HG02840 (cell line): Measurements from ENCODE around the gene TM6SF1.
"Not testable (repeated sequence)": the region's sequence is repeated elsewhere in the genome, so short reads cannot be mapped to it uniquely, and the experiment has no call there.

Experiments
- ATAC-seq: cut with Tn5 transposase; IDR thresholded peaks from one replicate; pipeline ENCODE4 v1.9.1; 2021; ENCODE audit warnings: mild to moderate bottlenecking, moderate library complexity, moderate number of reproducible peaks; ENCODE audit not compliant: unreplicated experiment, low FRiP score

TM6SF1 gene

DNA sequence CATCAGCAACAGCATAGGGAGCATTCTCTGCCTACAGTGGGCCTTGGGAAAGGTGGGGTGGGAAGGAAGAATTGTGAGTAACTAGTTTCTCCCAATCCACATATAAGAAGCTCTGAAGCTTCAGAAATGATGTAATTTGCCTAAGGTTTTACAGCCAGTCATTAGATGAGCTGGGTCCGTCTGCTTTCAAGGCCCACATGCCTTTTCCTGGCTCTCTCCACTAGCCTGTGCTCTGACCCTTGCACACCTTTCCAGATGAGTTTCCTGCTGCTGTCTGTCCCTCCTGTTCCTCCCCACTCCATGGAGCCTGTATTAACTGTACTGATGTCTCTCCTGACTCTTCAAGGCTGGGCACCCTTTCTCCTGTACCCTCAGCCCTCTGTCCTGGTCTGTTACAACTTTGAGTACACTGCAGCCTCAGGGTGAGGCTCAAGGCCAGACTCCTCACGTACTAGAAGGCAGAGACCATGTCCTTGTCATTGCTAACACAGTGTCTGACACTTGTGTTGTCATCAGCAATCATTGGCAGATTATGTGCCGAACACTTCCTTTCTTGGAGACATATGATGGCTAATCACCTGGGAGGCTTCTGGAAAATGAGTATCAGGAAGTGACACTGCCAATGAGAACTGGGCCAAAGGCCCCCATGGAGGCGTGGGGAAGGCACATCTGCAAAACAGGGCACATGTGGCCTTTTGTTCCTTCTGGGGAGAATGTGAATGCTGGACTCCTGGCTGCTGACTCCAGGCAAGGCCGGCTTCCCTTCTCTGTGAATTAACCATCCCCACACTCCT, 6.6 kb downstream of the TM6SF1 start:
- ATAC-seq, result no peak

GRCh38 chr15:83114856-83115255, 7.4 kb downstream of the TM6SF1 start:
- ATAC-seq, result no peak

DNA sequence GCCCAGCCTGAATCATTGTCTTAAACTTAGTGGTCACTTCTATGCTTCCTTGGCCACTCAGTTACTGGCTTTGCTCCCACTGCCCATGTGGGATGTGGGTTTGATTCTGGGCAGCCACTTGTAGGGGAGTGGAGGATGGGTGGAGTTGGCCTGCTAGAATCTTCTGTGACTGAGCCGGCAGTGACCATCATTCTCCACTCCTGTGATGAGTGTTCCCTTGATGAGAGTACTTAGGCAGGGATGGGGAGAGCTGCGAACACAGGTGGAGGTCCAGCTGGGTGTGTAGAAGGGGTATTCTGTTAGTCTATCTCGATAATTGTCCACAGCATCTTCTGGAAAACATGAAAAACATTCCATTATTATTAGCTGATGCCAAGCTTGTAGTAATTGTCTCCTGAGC, 8.0 kb downstream of the TM6SF1 start:
- no peak for ATAC-seq

GRCh38 chr15:83115831-83116565, 8.6 kb downstream of the TM6SF1 start:
- ATAC-seq, result no peak

DNA sequence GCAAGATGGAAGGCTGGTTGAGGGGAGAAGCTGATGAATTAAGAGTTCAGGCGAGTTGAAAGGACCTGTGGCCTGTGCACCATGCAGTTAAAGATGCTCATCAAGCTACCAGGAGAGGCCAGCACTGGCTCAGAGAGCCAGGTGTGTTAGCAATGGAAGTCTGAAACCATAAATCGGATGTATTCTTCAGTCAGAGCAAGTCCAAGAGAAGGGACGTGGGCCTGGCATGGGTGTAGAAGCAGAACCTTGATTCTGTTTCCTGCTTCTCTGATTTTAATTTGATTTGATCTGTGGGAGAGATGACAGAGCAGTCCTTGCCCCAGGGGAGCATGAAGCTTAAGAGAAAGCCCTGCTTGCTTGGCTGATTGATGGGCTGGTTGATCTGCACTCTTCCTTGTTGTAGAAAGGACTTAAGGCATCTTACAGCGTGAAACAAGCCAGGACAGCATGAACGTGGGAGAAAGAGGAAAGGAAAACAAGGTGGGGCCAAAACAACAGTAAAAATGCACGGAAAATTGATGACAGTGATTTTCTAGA, 10.9 kb downstream of the TM6SF1 start:
- ATAC-seq, result no peak

- ATAC-seq, result no peak
These were observed 11.5 kb downstream of the TM6SF1 start for GRCh38 chr15:83118968-83119367.

DNA sequence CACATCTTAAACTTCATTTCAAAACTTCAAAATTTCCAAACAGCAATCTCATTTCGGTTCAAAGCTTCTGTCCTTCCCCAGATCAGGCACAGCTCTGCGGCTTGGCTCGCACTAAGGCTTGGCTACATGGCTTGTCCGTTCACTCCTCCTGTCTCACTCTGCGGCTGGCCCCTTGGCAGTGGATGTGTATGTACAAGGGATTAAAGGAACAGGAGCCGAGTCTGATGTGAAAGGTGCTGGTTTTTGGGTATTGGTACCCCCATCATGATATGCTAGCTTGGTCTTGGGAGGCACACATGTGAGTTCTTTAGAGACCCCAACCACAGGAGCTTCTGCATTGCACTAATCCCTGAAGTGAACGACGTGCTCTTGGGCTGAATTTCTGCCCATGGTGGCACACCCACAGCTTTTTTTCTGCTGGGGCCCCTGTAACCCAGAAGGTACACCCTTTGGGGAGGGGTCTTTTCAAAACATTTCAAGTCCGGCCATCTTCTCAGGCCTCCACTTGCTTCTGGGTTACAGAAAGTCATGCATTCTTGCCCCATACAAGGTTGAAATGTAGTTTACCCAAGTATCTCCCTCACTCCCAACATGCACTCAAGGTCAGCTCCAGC, 12.6 kb downstream of the TM6SF1 start:
- ATAC-seq, result no peak

- no peak for ATAC-seq
These were observed 16.1 kb downstream of the TM6SF1 start for GRCh38 chr15:83123529-83123928.

DNA sequence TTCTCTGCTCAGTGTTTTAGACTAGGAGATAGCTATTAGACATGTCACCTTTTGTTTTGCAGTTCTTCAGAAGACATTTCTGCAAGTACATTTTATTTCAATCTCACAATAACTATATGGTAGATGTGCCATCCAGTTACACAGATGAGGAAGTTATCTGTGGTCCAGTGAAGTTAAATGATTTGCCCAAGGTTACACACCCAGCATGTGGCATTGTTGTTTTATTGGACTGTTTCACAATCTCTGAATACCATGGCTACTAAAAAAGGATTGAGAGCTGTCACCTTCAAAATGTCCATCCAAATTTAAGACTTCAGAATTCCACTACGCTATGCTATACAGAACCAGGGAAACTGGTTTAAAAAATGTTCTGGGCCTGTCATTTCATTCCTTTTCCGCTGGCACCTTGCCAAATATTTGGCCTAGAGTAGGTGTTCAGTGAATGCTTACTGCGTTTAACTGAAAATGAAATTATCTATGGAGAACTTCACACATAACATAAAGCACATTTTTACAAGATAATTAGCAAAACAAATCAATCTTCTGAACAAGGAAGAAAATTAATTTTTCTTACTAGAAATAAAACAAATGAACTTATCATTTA, 20.2 kb downstream of the TM6SF1 start:
- ATAC-seq, result no peak

- no peak for ATAC-seq
These were observed 22.3 kb downstream of the TM6SF1 start for GRCh38 chr15:83129791-83130190.

DNA sequence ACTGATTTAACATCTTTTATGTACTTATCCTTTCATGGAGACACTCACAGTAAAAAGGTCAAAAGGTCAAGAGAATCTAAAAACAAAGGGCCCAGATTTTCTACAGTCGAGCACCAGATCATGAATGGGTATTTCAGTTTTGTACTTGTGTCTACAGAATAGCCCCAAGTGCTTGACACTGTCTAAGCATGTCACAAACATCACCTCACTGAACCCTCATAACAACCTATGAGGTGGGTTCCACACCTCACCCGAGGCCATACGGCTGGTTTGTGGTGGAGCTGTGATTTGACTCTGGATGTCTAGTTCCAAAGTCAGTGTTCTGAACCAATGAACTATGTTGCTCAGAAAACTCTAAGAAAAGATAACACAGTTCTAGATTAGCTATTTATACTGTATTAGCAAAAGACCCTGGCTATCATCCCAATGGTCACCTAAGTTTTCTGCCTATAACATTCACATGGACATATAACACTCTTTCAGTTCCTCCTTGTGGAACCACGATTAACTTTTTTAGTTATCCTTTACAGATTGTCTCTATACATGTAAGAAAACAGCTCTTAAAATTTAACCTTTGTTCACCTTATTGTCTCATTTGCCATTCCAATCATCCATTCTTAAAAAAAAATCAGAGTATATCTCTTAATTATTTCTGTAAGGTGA, 25.5 kb downstream of the TM6SF1 start:
- ATAC-seq, result no peak

GRCh38 chr15:83142151-83142550, 34.7 kb downstream of the TM6SF1 start:
- not testable (repeated sequence) for ATAC-seq

GRCh38 chr15:83144771-83145170, 37.3 kb downstream of the TM6SF1 start:
- ATAC-seq, result no peak

DNA sequence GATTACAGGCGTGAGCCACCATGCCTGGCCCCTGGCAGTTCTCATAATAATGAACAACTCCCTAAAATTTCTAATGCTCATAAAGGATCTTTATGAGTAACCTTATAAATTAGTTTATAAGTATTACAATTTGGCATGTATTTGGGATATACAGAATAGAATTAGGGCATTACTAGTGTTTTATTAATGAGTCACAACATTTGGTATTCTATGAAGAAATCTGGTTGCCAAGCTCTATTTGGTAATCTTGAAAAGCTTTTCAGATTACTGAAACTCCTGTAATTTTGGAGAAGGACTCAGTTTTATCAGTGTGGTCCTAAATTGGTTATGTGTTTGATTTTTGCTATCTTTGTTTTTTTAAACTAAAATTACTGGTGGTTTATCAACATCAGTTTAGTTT, 45.8 kb downstream of the TM6SF1 start:
- no peak for ATAC-seq

DNA sequence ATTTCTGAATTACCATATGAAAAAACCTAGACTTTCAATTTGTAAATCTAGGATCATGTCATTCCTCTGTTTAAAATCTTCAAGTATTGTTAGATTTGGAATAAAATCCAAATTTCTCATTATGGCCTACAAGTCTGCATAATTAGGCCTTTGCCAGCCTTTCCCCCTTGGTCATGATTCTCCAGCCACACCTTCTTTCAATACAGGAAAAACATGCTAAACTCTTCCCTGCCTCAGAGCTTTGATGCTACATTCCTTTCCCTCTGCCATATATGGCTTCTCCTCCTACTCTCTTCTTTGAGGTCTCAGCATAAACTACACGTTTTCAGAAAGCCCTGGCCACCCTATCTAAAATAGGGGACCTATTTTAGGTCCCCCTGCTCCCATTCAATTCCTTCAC, 48.5 kb downstream of the TM6SF1 start:
- no peak for ATAC-seq

DNA sequence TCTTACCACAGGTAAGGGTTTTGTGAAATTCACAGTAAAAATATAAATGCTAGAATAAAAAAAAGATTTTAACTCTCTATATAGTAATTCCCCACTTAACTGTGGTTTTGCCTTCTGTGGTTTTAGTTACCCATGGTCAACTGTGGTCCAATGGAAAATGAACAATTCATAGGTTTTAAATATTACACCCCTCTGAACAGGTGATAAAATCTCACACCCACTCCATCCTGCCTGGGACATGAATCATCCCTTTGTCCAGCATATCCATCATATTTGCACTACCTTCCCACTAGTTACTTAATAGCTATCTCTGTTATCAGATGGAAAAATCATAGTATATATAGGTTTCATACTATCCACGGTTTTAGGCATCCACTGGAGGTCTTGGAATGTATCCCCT, 50.9 kb downstream of the TM6SF1 start:
- ATAC-seq, result no peak

- ATAC-seq, result no peak
These were observed 53.3 kb downstream of the TM6SF1 start for GRCh38 chr15:83160741-83161140.

DNA sequence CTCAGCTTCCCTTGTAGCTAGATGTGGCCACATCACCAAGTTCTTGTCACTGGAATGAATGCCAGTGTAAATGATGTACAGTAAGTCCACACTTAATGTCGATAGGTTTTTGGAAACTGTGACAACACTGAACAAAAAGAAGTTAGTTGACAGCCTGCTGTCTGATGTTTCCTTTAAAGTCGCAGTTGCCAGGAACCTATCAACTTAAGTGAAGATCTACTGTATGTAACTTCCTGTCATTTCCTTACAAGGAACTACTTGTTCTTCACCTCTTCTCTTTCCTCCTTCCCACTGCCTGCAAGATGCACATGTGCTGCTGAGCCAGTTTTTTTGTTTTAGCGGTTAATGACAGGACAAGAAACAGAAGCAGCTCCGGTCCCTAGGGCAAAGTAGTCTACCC, 55.6 kb downstream of the TM6SF1 start:
- ATAC-seq, result no peak

- no peak for ATAC-seq
These were observed 56.8 kb downstream of the TM6SF1 start for GRCh38 chr15:83164111-83164770.
